HL-60 (cell line): ENCODE data around the gene TBC1D22A.

Experiments
- CTCF ChIP-seq: IDR thresholded peaks from one replicate; pipeline ENCODE4 v1.5.1; 2011; ENCODE audit warnings: low read length, control low read depth, inconsistent platforms; ENCODE audit not compliant: insufficient read depth
- GABPA ChIP-seq: IDR thresholded peaks from 2 replicates; pipeline ENCODE4 v1.6.1; 2012; ENCODE audit warnings: low read depth
- POLR2AphosphoS5 ChIP-seq: IDR thresholded peaks from 2 replicates; pipeline ENCODE4 v1.6.1; 2012; ENCODE audit warnings: low read depth
- REST ChIP-seq: IDR thresholded peaks from 2 replicates; pipeline ENCODE4 v1.6.1; 2012; ENCODE audit warnings: low read depth; ENCODE audit not compliant: insufficient replicate concordance

- TF ChIP-seq CTCF (no peak), REST (no peak), GABPA (no peak), POLR2AphosphoS5 (no peak)
These were observed 12.0 kb upstream of the TBC1D22A start for GRCh38 chr22:46750530-46750800.
